Naive thymus-derived CD4-positive, alpha-beta T cell (primary cell): ENCODE results near the gene GARNL3. TPM values are rescaled to one million over a fixed set of nuclear protein-coding genes. Genes with fewer than 3 reads are reported as not detected.
A peak's percentile ranks its signal among the peaks of the same experiment; 100 is the strongest.

Source experiments
- ATAC-seq: fragments of 150-1000 bp; cut with Tn5 transposase; 2 replicates; pipeline ENCODE4 v1.10.0; 2021; ENCODE audit warnings: mild to moderate bottlenecking, moderate library complexity
- CTCF ChIA-PET: fragments of 350-600 bp; sonication (Branson Sonifier 250); formaldehyde crosslinking; loops from one replicate; lab custom pipeline; 2021; ENCODE audit warnings: antibody characterized with exemption; lab: Charles Lee
- POLR2A ChIA-PET: fragments of 350-600 bp; sonication (Branson Sonifier 250); formaldehyde crosslinking; loops from one replicate; lab custom pipeline; 2021; ENCODE audit warnings: antibody characterized with exemption, inconsistent platforms; lab: Charles Lee
- DNase-seq, 9 donors: peaks; one replicate each; pipeline versions ENCODE4 v3.0.0 to v3.0.0-alpha.2; 2020 to 2022; ENCODE audit warnings: mixed read lengths in 1 of 9
- H3K27ac ChIP-seq: one replicate; pipeline ENCODE4 v1.7.0; 2013; ENCODE audit warnings: mild to moderate bottlenecking, low read depth, low read length, moderate library complexity
- H3K27me3 ChIP-seq, 2 donors: one replicate each; pipeline ENCODE4 v1.7.0; 2013; ENCODE audit warnings: low read length in 2 of 2, mild to moderate bottlenecking in 2 of 2, moderate library complexity in 2 of 2; ENCODE audit not compliant: control insufficient read depth in 2 of 2, insufficient read depth in 2 of 2
- H3K36me3 ChIP-seq, 3 experiments: 1 replicate in 2 of 3; 2 replicates in 1 of 3; pipeline ENCODE4 v1.7.0; 2013; ENCODE audit warnings: low read length in 3 of 3, mild to moderate bottlenecking in 3 of 3, moderate library complexity in 1 of 3; ENCODE audit not compliant: insufficient read depth in 3 of 3, control insufficient read depth in 2 of 3
- H3K4me1 ChIP-seq, 2 donors: one replicate each; pipeline ENCODE4 v1.7.0; 2013; ENCODE audit warnings: low read length in 2 of 2, mild to moderate bottlenecking in 2 of 2, moderate library complexity in 1 of 2; ENCODE audit not compliant: control insufficient read depth in 2 of 2, insufficient read depth in 2 of 2
- H3K4me3 ChIP-seq: 2 replicates; pipeline ENCODE4 v1.7.0; 2013; ENCODE audit warnings: mild to moderate bottlenecking, low read length
- H3K9me3 ChIP-seq, 3 experiments: 1 replicate in 2 of 3; 2 replicates in 1 of 3; pipeline ENCODE4 v1.7.0; 2013; ENCODE audit warnings: low read length in 3 of 3; ENCODE audit not compliant: control insufficient read depth in 2 of 3
- H3K27ac Mint-ChIP-seq, 9 donors: one replicate each; pipeline ENCODE4 v1.8.0; 2020 to 2022; ENCODE audit warnings: mixed read lengths in 9 of 9, mild to moderate bottlenecking in 8 of 9, moderate library complexity in 5 of 9, inconsistent platforms in 2 of 9
- H3K27me3 Mint-ChIP-seq, 5 donors: one replicate each; pipeline ENCODE4 v1.8.0; 2021 to 2022; ENCODE audit warnings: mixed read lengths in 5 of 5, mild to moderate bottlenecking in 1 of 5
- H3K36me3 Mint-ChIP-seq, 5 donors: one replicate each; pipeline ENCODE4 v1.8.0; 2020 to 2022; ENCODE audit warnings: mixed read lengths in 5 of 5, mild to moderate bottlenecking in 3 of 5, inconsistent platforms in 1 of 5
- H3K4me1 Mint-ChIP-seq, 7 donors: one replicate each; pipeline ENCODE4 v1.8.0; 2020 to 2022; ENCODE audit warnings: mixed read lengths in 7 of 7, mild to moderate bottlenecking in 3 of 7, inconsistent platforms in 1 of 7
- H3K4me3 Mint-ChIP-seq, 10 donors: one replicate each; pipeline ENCODE4 v1.8.0; 2020 to 2022; ENCODE audit warnings: mild to moderate bottlenecking in 10 of 10, mixed read lengths in 10 of 10, moderate library complexity in 6 of 10, inconsistent platforms in 2 of 10
- H3K9me3 Mint-ChIP-seq, 11 donors: one replicate each; pipeline ENCODE4 v1.8.0; 2020 to 2022; ENCODE audit warnings: mixed read lengths in 11 of 11, mild to moderate bottlenecking in 4 of 11, inconsistent platforms in 1 of 11, moderate library complexity in 1 of 11
- intact Hi-C, 2 donors: fragments of 100-400 bp; cut with micrococcal nuclease; formaldehyde crosslinking; loops; one replicate each; pipeline ENCODE4 v1.15.1; 2023
- polyA plus RNA-seq, 2 donors: library from polyadenylated mRNA; unstranded; fragments of 300-500 nt; fragmentation: Illumina TruSeq; gene quantifications; one replicate each; pipeline ENCODE4 v1.2.3, GENCODE V29; 2021
- total RNA-seq, 6 experiments: library from RNA in 5 of 6; stranded (reverse) in 5 of 6; gene quantifications; 1 replicate in 5 of 6; 2 replicates in 1 of 6; pipeline ENCODE4 v1.2.3 and lab custom pipeline; 2021 to 2026

The GARNL3 gene
- total and polyA plus RNA-seq, 7 experiments from 2014 or later, result 0.85 to 4.1 (median 2.6) TPM; not detected in 1

DNA sequence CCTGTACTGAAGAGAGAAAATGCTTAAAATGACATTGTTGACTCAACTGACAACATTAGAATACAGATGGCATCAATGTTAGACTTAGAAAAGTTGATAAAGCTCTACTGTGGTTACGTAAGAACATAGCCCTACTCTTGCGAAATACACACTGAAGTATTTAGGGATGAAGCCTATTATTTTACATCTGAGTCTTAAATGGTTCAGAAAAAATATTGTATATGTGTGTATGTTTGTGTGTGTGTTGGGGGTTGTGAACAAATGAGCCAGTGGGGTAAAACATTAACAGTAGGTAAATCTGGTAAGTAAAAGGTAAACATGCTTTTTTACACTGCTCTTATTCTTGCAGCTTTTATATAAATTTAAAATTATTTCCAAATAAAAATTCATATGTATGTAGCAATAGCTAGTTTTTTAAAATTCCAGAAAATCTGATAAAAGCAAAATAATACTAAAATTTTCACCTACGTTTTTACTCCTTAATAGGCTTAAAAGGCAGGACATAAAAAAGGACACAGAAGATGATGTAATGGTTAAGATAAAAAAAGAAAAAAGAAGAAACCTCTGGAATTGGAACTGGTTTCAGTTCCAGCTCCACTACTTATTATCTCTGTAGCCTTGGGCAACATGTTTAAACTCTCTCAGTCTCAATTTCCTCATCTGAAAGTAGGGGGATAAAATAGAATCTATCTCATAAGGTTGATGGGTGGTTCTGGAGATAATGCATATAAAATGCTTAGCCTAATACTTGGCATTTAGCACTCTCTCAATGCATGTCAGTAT lies 44.3 kb downstream of the GARNL3 start:
- ATAC-seq (no peak), DNase-seq (no peak)
- Histone ChIP-seq H3K27ac (no peak overlapping the region), H3K27me3 (peaks cover 0 to 4% of the 10 kb centered on the region in 2 donors), H3K36me3 (no peaks in the 10 kb centered on the region), H3K4me1 (no peaks in the 10 kb centered on the region), H3K9me3 (no peaks in the 10 kb centered on the region), H3K4me3 (no peak overlapping the region)
- Mint-ChIP-seq H3K36me3 (peaks cover 0 to 6% (median 0%) of the 10 kb centered on the region in 5 donors), H3K27me3 (peaks cover 24 to 35% (median 29%) of the 10 kb centered on the region in 5 donors), H3K9me3 (no peaks in the 10 kb centered on the region), H3K4me1 (peaks cover 0 to 3% (median 0%) of the 10 kb centered on the region in 7 donors), H3K4me3 (no peak overlapping the region), H3K27ac (no peak overlapping the region)
- intact Hi-C loops, result no loop called here
- ChIA-PET POLR2A (no interaction called here), CTCF (no interaction called here)

DNA sequence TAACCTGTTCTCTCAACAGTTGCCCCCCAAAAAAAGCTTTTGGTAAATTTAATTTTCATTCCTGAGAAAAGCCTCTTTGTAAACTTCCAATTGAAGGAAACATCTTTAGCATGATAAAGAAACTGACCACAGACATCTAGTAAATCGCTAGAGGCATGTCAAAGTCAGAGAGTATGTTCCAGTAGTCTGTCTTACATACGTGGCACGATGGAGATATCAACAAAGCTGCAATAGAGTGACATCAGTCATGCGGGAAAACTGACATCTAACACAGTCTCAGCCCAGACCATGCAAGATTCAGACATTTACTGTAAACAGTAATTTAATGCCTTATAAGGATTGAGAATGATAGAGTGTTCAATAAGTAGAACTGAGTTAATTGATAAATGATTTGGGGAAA lies 45.1 kb downstream of the GARNL3 start:
- peaks cover 0 to 8% (median 0%) of the 10 kb centered on the region in 5 donors for H3K36me3 Mint-ChIP-seq
- peaks cover 0 to 3% (median 0%) of the 10 kb centered on the region in 7 donors for H3K4me1 Mint-ChIP-seq
- ATAC-seq, result no peak
- H3K36me3 ChIP-seq, result no peaks in the 10 kb centered on the region
- H3K27me3 ChIP-seq, result peaks cover 0 to 4% of the 10 kb centered on the region in 2 donors
- no peak overlapping the region for H3K4me3 ChIP-seq
- ChIA-PET POLR2A (no interaction called here), CTCF (no interaction called here)
- no peak for DNase-seq
- no peak overlapping the region for H3K4me3 Mint-ChIP-seq
- H3K27me3 Mint-ChIP-seq, result peaks cover 25 to 37% (median 30%) of the 10 kb centered on the region in 5 donors
- intact Hi-C loops, result loop anchor here in 1 of 2 donors (5.0 kb wide), 2 partner anchors 78 to 367 kb away; no protein-coding TSS in a partner anchor
- H3K9me3 Mint-ChIP-seq, result no peaks in the 10 kb centered on the region
- no peaks in the 10 kb centered on the region for H3K9me3 ChIP-seq
- H3K4me1 ChIP-seq, result no peaks in the 10 kb centered on the region
- H3K27ac ChIP-seq, result no peak overlapping the region
- H3K27ac Mint-ChIP-seq, result no peak overlapping the region

GRCh38 chr9:127311239-127311741 lies 46.7 kb downstream of the GARNL3 start:
- Histone ChIP-seq H3K36me3 (no peaks in the 10 kb centered on the region), H3K4me3 (no peak overlapping the region), H3K9me3 (no peaks in the 10 kb centered on the region), H3K27me3 (peaks cover 0 to 4% of the 10 kb centered on the region in 2 donors), H3K4me1 (no peaks in the 10 kb centered on the region), H3K27ac (no peak overlapping the region)
- Mint-ChIP-seq H3K4me1 (no peaks in the 10 kb centered on the region), H3K36me3 (peaks cover 0 to 9% (median 0%) of the 10 kb centered on the region in 5 donors), H3K27ac (no peak overlapping the region), H3K9me3 (no peaks in the 10 kb centered on the region), H3K27me3 (peaks cover 15 to 32% (median 31%) of the 10 kb centered on the region in 5 donors), H3K4me3 (no peak overlapping the region)
- ATAC-seq, result no peak
- intact Hi-C loops, result loop anchor here in 1 of 2 donors (1.0 to 5.0 kb wide), 5 partner anchors 76 to 369 kb away; partner anchors contain the start of gene ZNF79
- CTCF ChIA-PET, result interaction anchor here (0.7 to 1.2 kb wide), 2 partner anchors 10 to 96 kb away, joined by 3 read pairs; no protein-coding TSS in a partner anchor
- POLR2A ChIA-PET, result no interaction called here
- peak in 5 of 9 donors; percentile 11 to 42 (median 26) for DNase-seq

DNA sequence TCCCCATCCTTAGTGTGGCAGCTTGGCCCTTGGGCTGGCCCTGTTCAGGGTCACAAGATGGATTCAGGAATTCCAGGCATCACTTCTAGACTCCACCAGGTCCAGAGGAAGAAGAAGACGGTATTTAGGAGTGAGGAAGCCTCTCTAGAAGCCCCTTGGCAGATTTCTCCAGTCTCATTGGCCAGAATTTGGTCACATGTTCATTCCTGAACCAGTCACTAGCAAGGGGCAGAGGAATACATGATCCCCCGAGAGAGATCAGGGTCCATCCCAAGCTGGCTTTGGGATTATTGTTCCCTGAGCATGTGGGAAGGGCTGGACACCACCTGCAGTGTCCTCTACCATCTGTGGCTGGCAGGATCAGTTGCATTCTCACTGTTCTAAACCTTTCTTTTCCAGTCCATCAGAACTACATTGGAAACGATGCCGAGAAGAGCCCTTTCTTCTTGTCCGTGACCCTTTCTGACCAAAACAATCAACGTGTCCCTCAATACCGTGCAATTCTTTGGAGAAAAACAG lies 48.5 kb downstream of the GARNL3 start:
- no peaks in the 10 kb centered on the region for H3K9me3 Mint-ChIP-seq
- Histone ChIP-seq H3K36me3 (no peaks in the 10 kb centered on the region), H3K4me3 (no peak overlapping the region), H3K27ac (no peak overlapping the region), H3K27me3 (peaks cover 0 to 4% of the 10 kb centered on the region in 2 donors), H3K9me3 (no peaks in the 10 kb centered on the region), H3K4me1 (no peaks in the 10 kb centered on the region)
- H3K27ac Mint-ChIP-seq, result no peak overlapping the region
- H3K4me1 Mint-ChIP-seq, result no peaks in the 10 kb centered on the region
- CTCF ChIA-PET, result no interaction called here
- no peak overlapping the region for H3K4me3 Mint-ChIP-seq
- ATAC-seq (no peak), DNase-seq (no peak)
- POLR2A ChIA-PET, result no interaction called here
- peaks cover 5 to 38% (median 26%) of the 10 kb centered on the region in 5 donors for H3K27me3 Mint-ChIP-seq
- peaks cover 0 to 9% (median 0%) of the 10 kb centered on the region in 5 donors for H3K36me3 Mint-ChIP-seq
- intact Hi-C loops, result loop anchor here in 1 of 2 donors (5.0 kb wide), 2 partner anchors 74 to 371 kb away; no protein-coding TSS in a partner anchor

DNA sequence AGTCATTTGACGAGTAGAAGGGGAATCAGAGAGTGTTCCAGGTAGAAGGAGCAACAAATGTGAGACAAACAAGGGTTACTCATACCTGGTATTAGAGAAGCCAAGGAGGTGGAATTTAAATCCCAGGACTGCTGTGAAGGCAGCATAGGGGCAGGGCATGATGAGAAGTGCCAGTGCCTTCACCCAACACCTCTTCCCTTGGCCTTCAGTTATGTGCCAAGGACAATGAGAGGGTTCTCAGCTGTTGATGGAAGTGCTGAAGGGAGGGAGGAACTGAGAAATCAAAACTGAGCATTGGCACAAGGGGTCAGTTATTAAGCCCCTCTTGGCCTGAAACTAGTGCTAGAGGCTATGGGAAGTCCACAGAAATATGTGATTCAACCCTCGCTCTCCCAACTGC lies 50.3 kb downstream of the GARNL3 start:
- POLR2A ChIA-PET, result interaction anchor here (0.7 kb wide), 1 partner anchor 151 kb away, joined by 3 read pairs; no protein-coding TSS in a partner anchor
- no peaks in the 10 kb centered on the region for H3K36me3 ChIP-seq
- no peak overlapping the region for H3K27ac ChIP-seq
- no peaks in the 10 kb centered on the region for H3K9me3 Mint-ChIP-seq
- CTCF ChIA-PET, result interaction anchor here (0.7 kb wide), 1 partner anchor 15 kb away, joined by 4 read pairs; no protein-coding TSS in a partner anchor
- H3K9me3 ChIP-seq, result no peaks in the 10 kb centered on the region
- intact Hi-C loops, result loop anchor here in 1 of 2 donors (5.0 kb wide), 2 partner anchors 72 to 373 kb away; no protein-coding TSS in a partner anchor
- DNase-seq (no peak), ATAC-seq (no peak)
- no peaks in the 10 kb centered on the region for H3K4me1 ChIP-seq
- no peak overlapping the region for H3K4me3 ChIP-seq
- H3K36me3 Mint-ChIP-seq, result peaks cover 0 to 9% (median 0%) of the 10 kb centered on the region in 5 donors
- no peaks in the 10 kb centered on the region for H3K4me1 Mint-ChIP-seq
- peaks cover 0 to 35% (median 17%) of the 10 kb centered on the region in 5 donors for H3K27me3 Mint-ChIP-seq
- H3K27ac Mint-ChIP-seq, result no peak overlapping the region
- no peak overlapping the region for H3K4me3 Mint-ChIP-seq
- H3K27me3 ChIP-seq, result peaks cover 0 to 4% of the 10 kb centered on the region in 2 donors

GRCh38 chr9:127316586-127317323 lies 52.2 kb downstream of the GARNL3 start:
- Mint-ChIP-seq H3K9me3 (no peaks in the 10 kb centered on the region), H3K36me3 (peaks cover 0 to 9% (median 0%) of the 10 kb centered on the region in 5 donors), H3K27ac (no peak overlapping the region), H3K4me1 (no peaks in the 10 kb centered on the region), H3K27me3 (peaks cover 0 to 37% (median 16%) of the 10 kb centered on the region in 5 donors), H3K4me3 (no peak overlapping the region)
- Histone ChIP-seq H3K4me1 (no peaks in the 10 kb centered on the region), H3K4me3 (no peak overlapping the region), H3K27ac (no peak overlapping the region), H3K9me3 (no peaks in the 10 kb centered on the region), H3K36me3 (no peaks in the 10 kb centered on the region), H3K27me3 (no peaks in the 10 kb centered on the region)
- ChIA-PET POLR2A (interaction anchor here (0.6 kb wide), 1 partner anchor 15 kb away, joined by 3 read pairs; no protein-coding TSS in a partner anchor), CTCF (interaction anchor here (0.6 kb wide), 1 partner anchor 102 kb away, joined by 3 read pairs; no protein-coding TSS in a partner anchor)
- intact Hi-C loops, result no loop called here
- DNase-seq (no peak), ATAC-seq (no peak)
